K562 (cell line): ENCODE data around the gene TPI1.

Experiments
- CTCF ChIP-seq, 3 experiments: IDR thresholded peaks in 2 of 3; conservative IDR thresholded peaks in 1 of 3; 2 replicates each; pipeline ENCODE4 v1.5.1; 2011 to 2012; ENCODE audit warnings: low read length in 3 of 3, mild to moderate bottlenecking in 3 of 3, control low read depth in 2 of 3, improper control_type of control experiment in 1 of 3, inconsistent platforms in 1 of 3, low read depth in 1 of 3, mixed read lengths in 1 of 3, moderate library complexity in 1 of 3; ENCODE audit not compliant: insufficient read depth in 2 of 3
- FOXM1 ChIP-seq, 2 experiments: fragments of 450-650 bp in 1 of 2; sonication (generic) in 1 of 2; formaldehyde crosslinking in 1 of 2; IDR thresholded peaks; 2 replicates each; pipeline versions ENCODE4 v1.6.1 to v1.9.0; 2017 to 2022; ENCODE audit warnings: low read depth in 2 of 2, mild to moderate bottlenecking in 2 of 2, missing genetic modification reagents in 1 of 2, moderate library complexity in 1 of 2
- MAX ChIP-seq: sonication (generic); formaldehyde crosslinking; IDR thresholded peaks from 2 replicates; pipeline ENCODE4 v1.9.0; 2022; ENCODE audit warnings: mild to moderate bottlenecking, missing genetic modification reagents
- ZBTB7A ChIP-seq: IDR thresholded peaks from 2 replicates; pipeline ENCODE4 v1.6.1; 2011; ENCODE audit warnings: low read depth, mild to moderate bottlenecking, low read length, moderate library complexity, borderline replicate concordance; ENCODE audit not compliant: control insufficient read depth

DNA sequence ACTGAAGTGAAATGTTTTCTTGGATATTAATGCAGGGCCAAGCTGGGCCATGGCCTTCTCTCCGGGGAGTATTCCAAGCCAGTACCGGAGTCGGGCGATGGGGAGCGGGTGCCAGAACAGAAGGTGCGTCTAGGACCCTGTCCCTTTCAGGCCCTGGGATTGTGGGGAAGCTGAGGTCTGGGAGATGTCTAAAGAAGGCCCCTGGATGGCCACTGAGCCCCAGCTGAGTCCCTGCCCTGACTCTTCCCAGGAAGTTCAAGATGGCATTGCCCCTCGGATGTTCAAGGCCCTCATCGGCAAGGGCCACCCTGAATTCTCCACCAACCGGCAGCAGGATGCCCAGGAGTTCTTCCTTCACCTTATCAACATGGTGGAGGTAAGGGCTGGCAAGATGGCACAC lies 7.2 kb upstream of the TPI1 start:
- TF ChIP-seq ZBTB7A (no peak), CTCF (IDR thresholded peaks at IDR 0.05 in 2 of 3, conservative IDR thresholded peaks at IDR 0.05 in 1 of 3; ENCODE audit: insufficient read depth in 2 of 3, low read depth in 1 of 3, low read length in 3 of 3) (no peak), FOXM1 (IDR thresholded peaks at IDR 0.05; ENCODE audit: low read depth) (no peak), FOXM1 (CRISPR knock-in tag; IDR thresholded peaks at IDR 0.05; ENCODE audit: low read depth) (no peak), MAX (CRISPR knock-in tag) (no peak)
